GM23338 (cell line): Measurements from ENCODE around the gene BIRC7. TPM values are rescaled to one million over a fixed set of nuclear protein-coding genes. Genes with fewer than 3 reads are reported as not detected.

Source experiments
- ATAC-seq: fragments of 200-7000 bp; cut with Tn5 transposase; 3 replicates; pipeline ENCODE4 v1.9.1; 2020
- DNase-seq: peaks from one replicate; pipeline ENCODE4 v3.0.0-alpha.2; 2015; ENCODE audit warnings: low spot score
- H2AFZ ChIP-seq: fragments of 200-600 bp; sonication (generic); 2 replicates; pipeline ENCODE4 v1.8.0; 2016; ENCODE audit warnings: antibody characterized with exemption, mild to moderate bottlenecking, moderate library complexity
- H3F3A ChIP-seq: fragments of 200-600 bp; sonication (generic); replicated peaks from 2 replicates; pipeline ENCODE4 v1.8.0; 2017; ENCODE audit warnings: antibody characterized with exemption, mixed run types, low read depth
- H3K27ac ChIP-seq: fragments of 200-600 bp; sonication (generic); 2 replicates; pipeline ENCODE4 v1.6.1; 2016; ENCODE audit warnings: low read depth
- H3K27me3 ChIP-seq: fragments of 200-600 bp; sonication (generic); 2 replicates; pipeline ENCODE4 v1.8.0; 2016; ENCODE audit warnings: mild to moderate bottlenecking, mixed run types, moderate library complexity; ENCODE audit not compliant: insufficient read depth
- H3K36me3 ChIP-seq: fragments of 200-600 bp; sonication (generic); 2 replicates; pipeline ENCODE4 v1.8.0; 2016; ENCODE audit warnings: mild to moderate bottlenecking; ENCODE audit not compliant: insufficient read depth
- H3K4me1 ChIP-seq: fragments of 200-600 bp; sonication (generic); 2 replicates; pipeline ENCODE4 v1.8.0; 2016; ENCODE audit warnings: mild to moderate bottlenecking, moderate library complexity; ENCODE audit not compliant: insufficient read depth
- H3K4me2 ChIP-seq: fragments of 200-600 bp; sonication (generic); 2 replicates; pipeline ENCODE4 v1.7.1; 2017; ENCODE audit warnings: mixed run types
- H3K4me3 ChIP-seq: fragments of 200-600 bp; sonication (generic); 2 replicates; pipeline ENCODE4 v1.6.1; 2016; ENCODE audit warnings: mixed run types
- H3K79me2 ChIP-seq: fragments of 200-600 bp; sonication (generic); replicated peaks from 2 replicates; pipeline ENCODE4 v1.8.0; 2017; ENCODE audit warnings: mild to moderate bottlenecking; ENCODE audit not compliant: insufficient read depth
- H3K9me2 ChIP-seq: fragments of 200-600 bp; sonication (generic); 2 replicates; pipeline ENCODE4 v1.8.0; 2017; ENCODE audit not compliant: insufficient read depth
- H4K20me1 ChIP-seq: fragments of 200-600 bp; sonication (generic); replicated peaks from 2 replicates; pipeline ENCODE4 v1.8.0; 2017; ENCODE audit warnings: mild to moderate bottlenecking; ENCODE audit not compliant: insufficient read depth
- H3K27ac Mint-ChIP-seq: 2 replicates; pipeline ENCODE4 v1.8.0; 2020; ENCODE audit warnings: inconsistent platforms, mild to moderate bottlenecking, moderate library complexity, mixed read lengths
- H3K27me3 Mint-ChIP-seq: 3 replicates; pipeline ENCODE4 v1.8.0; 2022; ENCODE audit warnings: low read depth, mild to moderate bottlenecking, moderate library complexity, mixed read lengths, inconsistent platforms; ENCODE audit not compliant: insufficient read depth, poor library complexity
- H3K36me3 Mint-ChIP-seq: 3 replicates; pipeline ENCODE4 v1.8.0; 2021; ENCODE audit warnings: low read depth, mild to moderate bottlenecking, inconsistent platforms, moderate library complexity, mixed read lengths
- H3K4me1 Mint-ChIP-seq: 3 replicates; pipeline ENCODE4 v1.8.0; 2020; ENCODE audit warnings: mild to moderate bottlenecking, inconsistent platforms, mixed read lengths
- H3K4me3 Mint-ChIP-seq: 3 replicates; pipeline ENCODE4 v1.8.0; 2021; ENCODE audit warnings: moderate library complexity, mild to moderate bottlenecking, inconsistent platforms, mixed read lengths
- H3K9me3 Mint-ChIP-seq: 3 replicates; pipeline ENCODE4 v1.8.0; 2020; ENCODE audit warnings: moderate library complexity, mild to moderate bottlenecking, inconsistent platforms, mixed read lengths
- STAT1 ChIP-seq: IDR thresholded peaks from one replicate; pipeline ENCODE4 v1.6.1; 2016; ENCODE audit warnings: antibody characterized with exemption; ENCODE audit not compliant: unreplicated experiment
- polyA plus RNA-seq: library from polyadenylated mRNA; unstranded; fragments of >200 nt; fragmentation: Nextera tagmentation; extraction: Ambion mirVana; gene quantifications from 2 replicates; pipeline ENCODE4 v1.2.1, GENCODE V29; 2016
- total RNA-seq: library from RNA; depleted of rRNA; stranded (reverse); fragments of >200 nt; shearing (Covaris generic); gene quantifications from 2 replicates; pipeline ENCODE4 v1.2.3, GENCODE V29; 2014
- TF ChIP-seq, protein P1 (sequence below): IDR thresholded peaks from 2 replicates; pipeline ENCODE4 v1.6.1; 2016; ENCODE audit warnings: antibody characterized with exemption
- TF ChIP-seq, protein P2 (sequence below): fragments of 250-450 bp; sonication (Bioruptor Pico); IDR thresholded peaks from 2 replicates; pipeline ENCODE4 v1.5.0; 2020; ENCODE audit warnings: mild to moderate bottlenecking, moderate library complexity
- TF ChIP-seq, protein P3 (sequence below): IDR thresholded peaks from one replicate; pipeline ENCODE4 v1.6.1; 2018; ENCODE audit warnings: antibody characterized with exemption; ENCODE audit not compliant: unreplicated experiment
- TF ChIP-seq, protein P4 (sequence below), 2 experiments: fragments of 200-600 bp in 1 of 2; sonication (generic) in 1 of 2; conservative IDR thresholded peaks; 2 replicates each; pipeline versions ENCODE4 v1.5.1 to v1.6.1; 2016 to 2017; ENCODE audit warnings: antibody characterized with exemption in 2 of 2, low read depth in 2 of 2, mild to moderate bottlenecking in 2 of 2, moderate library complexity in 1 of 2

BIRC7 gene
- total and polyA plus RNA-seq, 2 experiments from 2014 or later, result 0.16 to 0.24 TPM

DNA sequence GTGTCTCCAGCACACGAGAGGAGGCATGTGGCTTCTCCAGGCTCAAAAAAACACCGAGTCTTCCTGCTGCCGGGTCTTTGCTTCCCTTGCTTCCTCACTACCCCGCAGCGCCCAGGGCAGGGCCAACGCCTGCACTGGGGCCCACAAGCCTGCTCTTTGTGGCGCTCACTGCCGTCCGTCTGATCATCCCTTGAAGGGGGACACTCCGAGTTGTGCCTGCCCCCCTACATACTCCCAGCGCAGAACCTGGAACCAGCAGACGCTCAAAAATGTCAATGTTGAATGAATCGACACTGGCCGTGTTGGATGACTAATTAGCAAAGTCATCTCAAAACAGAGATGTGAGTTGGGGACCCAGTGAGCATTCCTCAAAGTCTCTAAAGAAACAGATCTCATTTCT lies 28.8 kb downstream of the BIRC7 start:
- Mint-ChIP-seq H3K36me3 (no peaks in the 10 kb centered on the region; the same call in 2 of the 3 replicates), H3K27ac (no peak overlapping the region; the same call in 1 of the 2 replicates), H3K4me1 (peaks cover 16% of the 10 kb centered on the region), H3K27me3 (peaks cover 30% of the 10 kb centered on the region), H3K9me3 (no peaks in the 10 kb centered on the region), H3K4me3 (no peak overlapping the region)
- H3K36me3 ChIP-seq, result no peaks in the 10 kb centered on the region
- H3K4me3 ChIP-seq, result no peak overlapping the region
- no peak overlapping the region for H2AFZ ChIP-seq
- no peaks in the 10 kb centered on the region for H3F3A ChIP-seq
- no peak for ATAC-seq
- TF ChIP-seq, protein P1, sequence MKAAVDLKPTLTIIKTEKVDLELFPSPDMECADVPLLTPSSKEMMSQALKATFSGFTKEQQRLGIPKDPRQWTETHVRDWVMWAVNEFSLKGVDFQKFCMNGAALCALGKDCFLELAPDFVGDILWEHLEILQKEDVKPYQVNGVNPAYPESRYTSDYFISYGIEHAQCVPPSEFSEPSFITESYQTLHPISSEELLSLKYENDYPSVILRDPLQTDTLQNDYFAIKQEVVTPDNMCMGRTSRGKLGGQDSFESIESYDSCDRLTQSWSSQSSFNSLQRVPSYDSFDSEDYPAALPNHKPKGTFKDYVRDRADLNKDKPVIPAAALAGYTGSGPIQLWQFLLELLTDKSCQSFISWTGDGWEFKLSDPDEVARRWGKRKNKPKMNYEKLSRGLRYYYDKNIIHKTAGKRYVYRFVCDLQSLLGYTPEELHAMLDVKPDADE, result no peak
- TF ChIP-seq, protein P2, sequence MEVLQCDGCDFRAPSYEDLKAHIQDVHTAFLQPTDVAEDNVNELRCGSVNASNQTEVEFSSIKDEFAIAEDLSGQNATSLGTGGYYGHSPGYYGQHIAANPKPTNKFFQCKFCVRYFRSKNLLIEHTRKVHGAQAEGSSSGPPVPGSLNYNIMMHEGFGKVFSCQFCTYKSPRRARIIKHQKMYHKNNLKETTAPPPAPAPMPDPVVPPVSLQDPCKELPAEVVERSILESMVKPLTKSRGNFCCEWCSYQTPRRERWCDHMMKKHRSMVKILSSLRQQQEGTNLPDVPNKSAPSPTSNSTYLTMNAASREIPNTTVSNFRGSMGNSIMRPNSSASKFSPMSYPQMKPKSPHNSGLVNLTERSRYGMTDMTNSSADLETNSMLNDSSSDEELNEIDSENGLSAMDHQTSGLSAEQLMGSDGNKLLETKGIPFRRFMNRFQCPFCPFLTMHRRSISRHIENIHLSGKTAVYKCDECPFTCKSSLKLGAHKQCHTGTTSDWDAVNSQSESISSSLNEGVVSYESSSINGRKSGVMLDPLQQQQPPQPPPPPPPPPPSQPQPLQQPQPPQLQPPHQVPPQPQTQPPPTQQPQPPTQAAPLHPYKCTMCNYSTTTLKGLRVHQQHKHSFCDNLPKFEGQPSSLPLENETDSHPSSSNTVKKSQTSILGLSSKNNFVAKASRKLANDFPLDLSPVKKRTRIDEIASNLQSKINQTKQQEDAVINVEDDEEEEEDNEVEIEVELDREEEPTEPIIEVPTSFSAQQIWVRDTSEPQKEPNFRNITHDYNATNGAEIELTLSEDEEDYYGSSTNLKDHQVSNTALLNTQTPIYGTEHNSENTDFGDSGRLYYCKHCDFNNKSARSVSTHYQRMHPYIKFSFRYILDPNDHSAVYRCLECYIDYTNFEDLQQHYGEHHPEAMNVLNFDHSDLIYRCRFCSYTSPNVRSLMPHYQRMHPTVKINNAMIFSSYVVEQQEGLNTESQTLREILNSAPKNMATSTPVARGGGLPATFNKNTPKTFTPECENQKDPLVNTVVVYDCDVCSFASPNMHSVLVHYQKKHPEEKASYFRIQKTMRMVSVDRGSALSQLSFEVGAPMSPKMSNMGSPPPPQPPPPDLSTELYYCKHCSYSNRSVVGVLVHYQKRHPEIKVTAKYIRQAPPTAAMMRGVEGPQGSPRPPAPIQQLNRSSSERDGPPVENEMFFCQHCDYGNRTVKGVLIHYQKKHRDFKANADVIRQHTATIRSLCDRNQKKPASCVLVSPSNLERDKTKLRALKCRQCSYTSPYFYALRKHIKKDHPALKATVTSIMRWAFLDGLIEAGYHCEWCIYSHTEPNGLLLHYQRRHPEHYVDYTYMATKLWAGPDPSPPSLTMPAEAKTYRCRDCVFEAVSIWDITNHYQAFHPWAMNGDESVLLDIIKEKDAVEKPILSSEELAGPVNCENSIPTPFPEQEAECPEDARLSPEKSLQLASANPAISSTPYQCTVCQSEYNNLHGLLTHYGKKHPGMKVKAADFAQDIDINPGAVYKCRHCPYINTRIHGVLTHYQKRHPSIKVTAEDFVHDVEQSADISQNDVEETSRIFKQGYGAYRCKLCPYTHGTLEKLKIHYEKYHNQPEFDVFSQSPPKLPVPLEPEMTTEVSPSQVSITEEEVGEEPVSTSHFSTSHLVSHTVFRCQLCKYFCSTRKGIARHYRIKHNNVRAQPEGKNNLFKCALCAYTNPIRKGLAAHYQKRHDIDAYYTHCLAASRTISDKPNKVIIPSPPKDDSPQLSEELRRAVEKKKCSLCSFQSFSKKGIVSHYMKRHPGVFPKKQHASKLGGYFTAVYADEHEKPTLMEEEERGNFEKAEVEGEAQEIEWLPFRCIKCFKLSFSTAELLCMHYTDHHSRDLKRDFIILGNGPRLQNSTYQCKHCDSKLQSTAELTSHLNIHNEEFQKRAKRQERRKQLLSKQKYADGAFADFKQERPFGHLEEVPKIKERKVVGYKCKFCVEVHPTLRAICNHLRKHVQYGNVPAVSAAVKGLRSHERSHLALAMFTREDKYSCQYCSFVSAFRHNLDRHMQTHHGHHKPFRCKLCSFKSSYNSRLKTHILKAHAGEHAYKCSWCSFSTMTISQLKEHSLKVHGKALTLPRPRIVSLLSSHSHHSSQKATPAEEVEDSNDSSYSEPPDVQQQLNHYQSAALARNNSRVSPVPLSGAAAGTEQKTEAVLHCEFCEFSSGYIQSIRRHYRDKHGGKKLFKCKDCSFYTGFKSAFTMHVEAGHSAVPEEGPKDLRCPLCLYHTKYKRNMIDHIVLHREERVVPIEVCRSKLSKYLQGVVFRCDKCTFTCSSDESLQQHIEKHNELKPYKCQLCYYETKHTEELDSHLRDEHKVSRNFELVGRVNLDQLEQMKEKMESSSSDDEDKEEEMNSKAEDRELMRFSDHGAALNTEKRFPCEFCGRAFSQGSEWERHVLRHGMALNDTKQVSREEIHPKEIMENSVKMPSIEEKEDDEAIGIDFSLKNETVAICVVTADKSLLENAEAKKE (CRISPR knock-in tag), result no peak
- TF ChIP-seq, protein P3, sequence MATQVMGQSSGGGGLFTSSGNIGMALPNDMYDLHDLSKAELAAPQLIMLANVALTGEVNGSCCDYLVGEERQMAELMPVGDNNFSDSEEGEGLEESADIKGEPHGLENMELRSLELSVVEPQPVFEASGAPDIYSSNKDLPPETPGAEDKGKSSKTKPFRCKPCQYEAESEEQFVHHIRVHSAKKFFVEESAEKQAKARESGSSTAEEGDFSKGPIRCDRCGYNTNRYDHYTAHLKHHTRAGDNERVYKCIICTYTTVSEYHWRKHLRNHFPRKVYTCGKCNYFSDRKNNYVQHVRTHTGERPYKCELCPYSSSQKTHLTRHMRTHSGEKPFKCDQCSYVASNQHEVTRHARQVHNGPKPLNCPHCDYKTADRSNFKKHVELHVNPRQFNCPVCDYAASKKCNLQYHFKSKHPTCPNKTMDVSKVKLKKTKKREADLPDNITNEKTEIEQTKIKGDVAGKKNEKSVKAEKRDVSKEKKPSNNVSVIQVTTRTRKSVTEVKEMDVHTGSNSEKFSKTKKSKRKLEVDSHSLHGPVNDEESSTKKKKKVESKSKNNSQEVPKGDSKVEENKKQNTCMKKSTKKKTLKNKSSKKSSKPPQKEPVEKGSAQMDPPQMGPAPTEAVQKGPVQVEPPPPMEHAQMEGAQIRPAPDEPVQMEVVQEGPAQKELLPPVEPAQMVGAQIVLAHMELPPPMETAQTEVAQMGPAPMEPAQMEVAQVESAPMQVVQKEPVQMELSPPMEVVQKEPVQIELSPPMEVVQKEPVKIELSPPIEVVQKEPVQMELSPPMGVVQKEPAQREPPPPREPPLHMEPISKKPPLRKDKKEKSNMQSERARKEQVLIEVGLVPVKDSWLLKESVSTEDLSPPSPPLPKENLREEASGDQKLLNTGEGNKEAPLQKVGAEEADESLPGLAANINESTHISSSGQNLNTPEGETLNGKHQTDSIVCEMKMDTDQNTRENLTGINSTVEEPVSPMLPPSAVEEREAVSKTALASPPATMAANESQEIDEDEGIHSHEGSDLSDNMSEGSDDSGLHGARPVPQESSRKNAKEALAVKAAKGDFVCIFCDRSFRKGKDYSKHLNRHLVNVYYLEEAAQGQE, result no peak
- TF ChIP-seq, protein P4, sequence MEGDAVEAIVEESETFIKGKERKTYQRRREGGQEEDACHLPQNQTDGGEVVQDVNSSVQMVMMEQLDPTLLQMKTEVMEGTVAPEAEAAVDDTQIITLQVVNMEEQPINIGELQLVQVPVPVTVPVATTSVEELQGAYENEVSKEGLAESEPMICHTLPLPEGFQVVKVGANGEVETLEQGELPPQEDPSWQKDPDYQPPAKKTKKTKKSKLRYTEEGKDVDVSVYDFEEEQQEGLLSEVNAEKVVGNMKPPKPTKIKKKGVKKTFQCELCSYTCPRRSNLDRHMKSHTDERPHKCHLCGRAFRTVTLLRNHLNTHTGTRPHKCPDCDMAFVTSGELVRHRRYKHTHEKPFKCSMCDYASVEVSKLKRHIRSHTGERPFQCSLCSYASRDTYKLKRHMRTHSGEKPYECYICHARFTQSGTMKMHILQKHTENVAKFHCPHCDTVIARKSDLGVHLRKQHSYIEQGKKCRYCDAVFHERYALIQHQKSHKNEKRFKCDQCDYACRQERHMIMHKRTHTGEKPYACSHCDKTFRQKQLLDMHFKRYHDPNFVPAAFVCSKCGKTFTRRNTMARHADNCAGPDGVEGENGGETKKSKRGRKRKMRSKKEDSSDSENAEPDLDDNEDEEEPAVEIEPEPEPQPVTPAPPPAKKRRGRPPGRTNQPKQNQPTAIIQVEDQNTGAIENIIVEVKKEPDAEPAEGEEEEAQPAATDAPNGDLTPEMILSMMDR (conservative IDR thresholded peaks at IDR 0.05; ENCODE audit: low read depth in 2 of 2), result no peak
- no peak for TF ChIP-seq STAT1
- no peaks in the 10 kb centered on the region for H3K4me1 ChIP-seq
- no peaks in the 10 kb centered on the region for H3K79me2 ChIP-seq
- no peaks in the 10 kb centered on the region for H3K9me2 ChIP-seq
- H4K20me1 ChIP-seq, result no peaks in the 10 kb centered on the region
- no peak for DNase-seq
- no peak overlapping the region for H3K4me2 ChIP-seq
- H3K27ac ChIP-seq, result no peak overlapping the region
- no peaks in the 10 kb centered on the region for H3K27me3 ChIP-seq
